H9 (cell line): ENCODE data around the gene NAGPA. TPM values are rescaled to one million over a fixed set of nuclear protein-coding genes. Genes with fewer than 3 reads are reported as not detected.

ENCODE experiments used
- DNase-seq: peaks from one replicate; pipeline ENCODE4 v3.0.0-alpha.2; 2017
- H2AFZ ChIP-seq: one replicate; pipeline ENCODE4 v1.6.1; 2013; ENCODE audit warnings: mild to moderate bottlenecking, low read length, control low read depth, moderate library complexity
- H2AK5ac ChIP-seq: 2 replicates; pipeline ENCODE4 v1.6.1; 2013; ENCODE audit warnings: low read length, control low read depth, mixed read lengths; ENCODE audit not compliant: insufficient read length
- H2BK120ac ChIP-seq: one replicate; pipeline ENCODE4 v1.6.1; 2013; ENCODE audit warnings: low read depth, mild to moderate bottlenecking, low read length, control low read depth, inconsistent platforms; ENCODE audit not compliant: poor library complexity, severe bottlenecking
- H2BK12ac ChIP-seq: 2 replicates; pipeline ENCODE4 v1.6.1; 2013; ENCODE audit warnings: low read length, control low read depth, mixed read lengths, low read depth; ENCODE audit not compliant: insufficient read length
- H2BK15ac ChIP-seq: 2 replicates; pipeline ENCODE4 v1.6.1; 2013; ENCODE audit warnings: low read depth, low read length, control low read depth
- H2BK20ac ChIP-seq: one replicate; pipeline ENCODE4 v1.6.1; 2013; ENCODE audit warnings: low read depth, mild to moderate bottlenecking, low read length, control low read depth, inconsistent platforms; ENCODE audit not compliant: poor library complexity, severe bottlenecking
- H2BK5ac ChIP-seq: 2 replicates; pipeline ENCODE4 v1.6.1; 2013; ENCODE audit warnings: low read length, control low read depth, mixed read lengths; ENCODE audit not compliant: insufficient read length
- H3K14ac ChIP-seq: 2 replicates; pipeline ENCODE4 v1.6.1; 2013; ENCODE audit warnings: low read length, control low read depth; ENCODE audit not compliant: insufficient read depth
- H3K18ac ChIP-seq: 2 replicates; pipeline ENCODE4 v1.6.1; 2013; ENCODE audit warnings: low read depth, mild to moderate bottlenecking, mixed read lengths, low read length, control low read depth; ENCODE audit not compliant: insufficient read length
- H3K23ac ChIP-seq: 2 replicates; pipeline ENCODE4 v1.6.1; 2013; ENCODE audit warnings: low read length, control low read depth, mixed read lengths, low read depth; ENCODE audit not compliant: insufficient read length
- H3K23me2 ChIP-seq: 2 replicates; pipeline ENCODE4 v1.6.1; 2013; ENCODE audit warnings: low read depth, mild to moderate bottlenecking, mixed read lengths, low read length, control low read depth; ENCODE audit not compliant: insufficient read length, poor library complexity, severe bottlenecking
- H3K27ac ChIP-seq: 2 replicates; pipeline ENCODE4 v1.5.1; 2013; ENCODE audit warnings: low read length, control low read depth, mixed read lengths, low read depth; ENCODE audit not compliant: insufficient read length
- H3K27me3 ChIP-seq: 2 replicates; pipeline ENCODE4 v1.6.1; 2013; ENCODE audit warnings: low read length, control low read depth, inconsistent platforms; ENCODE audit not compliant: insufficient read depth
- H3K4ac ChIP-seq: 2 replicates; pipeline ENCODE4 v1.6.1; 2013; ENCODE audit warnings: low read depth, mild to moderate bottlenecking, control low read depth, inconsistent platforms, low read length, moderate library complexity
- H3K4me1 ChIP-seq: 2 replicates; pipeline ENCODE4 v1.6.1; 2013; ENCODE audit warnings: low read length, control low read depth, inconsistent platforms; ENCODE audit not compliant: insufficient read depth
- H3K4me2 ChIP-seq: 2 replicates; pipeline ENCODE4 v1.6.1; 2013; ENCODE audit warnings: low read length, control low read depth, mixed read lengths; ENCODE audit not compliant: insufficient read length, insufficient read depth
- H3K56ac ChIP-seq: 2 replicates; pipeline ENCODE4 v1.6.1; 2013; ENCODE audit warnings: low read depth, mild to moderate bottlenecking, mixed read lengths, low read length, control low read depth; ENCODE audit not compliant: insufficient read length
- H3K79me1 ChIP-seq: 2 replicates; pipeline ENCODE4 v1.6.1; 2013; ENCODE audit warnings: low read depth, mild to moderate bottlenecking, moderate library complexity, low read length, control low read depth, inconsistent platforms; ENCODE audit not compliant: insufficient read depth, poor library complexity, severe bottlenecking
- H3K79me2 ChIP-seq: 2 replicates; pipeline ENCODE4 v1.6.1; 2013; ENCODE audit warnings: low read length, control low read depth, inconsistent platforms; ENCODE audit not compliant: insufficient read depth
- H3K9ac ChIP-seq: 2 replicates; pipeline ENCODE4 v1.6.1; 2013; ENCODE audit warnings: low read length, control low read depth, mixed read lengths; ENCODE audit not compliant: insufficient read length; ENCODE audit errors: extremely low read depth
- H3K9me3 ChIP-seq: one replicate; pipeline ENCODE4 v1.6.1; 2013; ENCODE audit warnings: low read depth, low read length, inconsistent platforms; ENCODE audit not compliant: control insufficient read depth
- H3T11ph ChIP-seq: one replicate; pipeline ENCODE4 v1.6.1; 2013; ENCODE audit warnings: mild to moderate bottlenecking, low read length, control low read depth, inconsistent platforms
- H4K20me1 ChIP-seq: one replicate; pipeline ENCODE4 v1.6.1; 2013; ENCODE audit not compliant: control insufficient read depth, insufficient read length, insufficient read depth
- H4K5ac ChIP-seq: 2 replicates; pipeline ENCODE4 v1.6.1; 2013; ENCODE audit warnings: low read depth, mild to moderate bottlenecking, mixed read lengths, low read length, control low read depth; ENCODE audit not compliant: insufficient read length
- H4K8ac ChIP-seq: replicated peaks from 2 replicates; pipeline ENCODE4 v1.6.1; 2013; ENCODE audit warnings: low read length, control low read depth, mixed read lengths, low read depth; ENCODE audit not compliant: insufficient read length
- H4K91ac ChIP-seq: 2 replicates; pipeline ENCODE4 v1.6.1; 2013; ENCODE audit warnings: low read depth, mild to moderate bottlenecking, moderate library complexity, mixed read lengths, low read length, control low read depth; ENCODE audit not compliant: insufficient read length
- H3K27ac Mint-ChIP-seq, 3 experiments: 2 replicates in 2 of 3; 3 replicates in 1 of 3; pipeline ENCODE4 v1.8.0; 2020 to 2021; ENCODE audit warnings: mixed read lengths in 3 of 3, mild to moderate bottlenecking in 1 of 3, moderate library complexity in 1 of 3
- H3K27me3 Mint-ChIP-seq: 2 replicates; pipeline ENCODE4 v1.8.0; 2021; ENCODE audit warnings: low read depth, mild to moderate bottlenecking, moderate library complexity, mixed read lengths
- H3K36me3 Mint-ChIP-seq, 3 experiments: 2 replicates in 2 of 3; 3 replicates in 1 of 3; pipeline ENCODE4 v1.8.0; 2020 to 2021; ENCODE audit warnings: low read depth in 3 of 3, mixed read lengths in 3 of 3; ENCODE audit not compliant: insufficient read depth in 1 of 3
- H3K4me1 Mint-ChIP-seq, 2 experiments: 2 replicates each; pipeline ENCODE4 v1.8.0; 2020; ENCODE audit warnings: mixed read lengths in 2 of 2
- H3K4me3 Mint-ChIP-seq, 2 experiments: 2 replicates in 1 of 2; 3 replicates in 1 of 2; pipeline ENCODE4 v1.8.0; 2020 to 2021; ENCODE audit warnings: mild to moderate bottlenecking in 2 of 2, mixed read lengths in 2 of 2, moderate library complexity in 1 of 2
- H3K9me3 Mint-ChIP-seq, 2 experiments: 2 replicates in 1 of 2; 3 replicates in 1 of 2; pipeline ENCODE4 v1.8.0; 2020; ENCODE audit warnings: mild to moderate bottlenecking in 2 of 2, mixed read lengths in 2 of 2, moderate library complexity in 1 of 2
- CTCF ChIP-seq: fragments of 200-600 bp; sonication (generic); conservative IDR thresholded peaks from 3 replicates; pipeline ENCODE4 v1.8.0; 2021; ENCODE audit warnings: antibody characterized with exemption, mild to moderate bottlenecking
- WGBS: extraction: QIAGEN DNeasy Blood & Tissue Kit; methylation state at CpG from one replicate; pipeline ENCODE4 v1.1.7; 2013; ENCODE audit warnings: missing lambda C conversion rate, low lambda C conversion rate, mixed read lengths; ENCODE audit not compliant: insufficient read length; ENCODE audit errors: extremely low coverage; 5-methylcytosine and 5-hydroxymethylcytosine counted together
- total RNA-seq: library from RNA; stranded (reverse); gene quantifications from 2 replicates; pipeline ENCODE4 v1.2.1, GENCODE V29; 2021

The NAGPA gene
- total RNA-seq, 1 experiment from 2014 or later, result 12.1 TPM

GRCh38 chr16:5003828-5004227, 29.9 kb downstream of the NAGPA start:
- H2BK5ac ChIP-seq, result no peak overlapping the region
- H2BK12ac ChIP-seq, result no peak overlapping the region
- H3K56ac ChIP-seq, result no peak overlapping the region
- H3K23ac ChIP-seq, result no peak overlapping the region
- TF ChIP-seq CTCF, result no peak
- no peak overlapping the region for H3K14ac ChIP-seq
- no peak overlapping the region for H3K18ac ChIP-seq
- no peak overlapping the region for H3K4me2 ChIP-seq
- no peaks in the 10 kb centered on the region for H4K20me1 ChIP-seq
- no peak overlapping the region for H3K9ac ChIP-seq
- WGBS, result no CpG with 5 or more reads among the region's 10 CpGs
- H3K4me1 ChIP-seq, result no peaks in the 10 kb centered on the region
- H3K9me3 ChIP-seq, result no peaks in the 10 kb centered on the region
- H3K23me2 ChIP-seq, result no peaks in the 10 kb centered on the region
- Mint-ChIP-seq H3K4me3 (no peak overlapping the region; a peak in 1 of 5 replicates), H3K27me3 (peaks cover 3% of the 10 kb centered on the region; the same call in 1 of the 2 replicates), H3K9me3 (no peaks in the 10 kb centered on the region), H3K4me1 (no peaks in the 10 kb centered on the region), H3K36me3 (no peaks in the 10 kb centered on the region), H3K27ac (no peak overlapping the region)
- no peaks in the 10 kb centered on the region for H3K79me1 ChIP-seq
- H3T11ph ChIP-seq, result no peak overlapping the region
- H2AK5ac ChIP-seq, result no peak overlapping the region
- no peak overlapping the region for H3K4ac ChIP-seq
- H2BK20ac ChIP-seq, result no peak overlapping the region
- H2AFZ ChIP-seq, result no peak overlapping the region
- no peak overlapping the region for H4K91ac ChIP-seq
- no peaks in the 10 kb centered on the region for H3K27me3 ChIP-seq
- no peak overlapping the region for H4K8ac ChIP-seq
- DNase-seq, result no peak
- H2BK120ac ChIP-seq, result no peak overlapping the region
- H3K79me2 ChIP-seq, result no peaks in the 10 kb centered on the region
- no peak overlapping the region for H4K5ac ChIP-seq
- no peak overlapping the region for H2BK15ac ChIP-seq
- no peak overlapping the region for H3K27ac ChIP-seq
